ENCODE data around the gene NAT10.

GRCh38 chr11:34084637-34085036 is 20.8 kb upstream of the NAT10 start:
- no peak for TF ChIP-seq POLR2A (IDR thresholded peaks at IDR 0.05; ENCODE audit: low read depth, low read length)
- TF ChIP-seq TAF1 (IDR thresholded peaks at IDR 0.05; ENCODE audit: borderline replicate concordance, low read depth, low read length): no peak
- no peak for TF ChIP-seq POLR2AphosphoS5 (IDR thresholded peaks at IDR 0.05; ENCODE audit: low read depth, low read length)

All from GM12892 (cell line).